HepG2 (cell line): ENCODE data around the gene DNAJA3. TPM values are rescaled to one million over a fixed set of nuclear protein-coding genes. Genes with fewer than 3 reads are reported as not detected.

Experiments
- ATAC-seq: fragments of 200-7000 bp; cut with Tn5 transposase; 3 replicates; pipeline ENCODE4 v1.9.1; 2020; ENCODE audit warnings: mild to moderate bottlenecking, moderate library complexity
- BruUV-seq: library from RNA; stranded (reverse); fragments of 400-500 nt; replicated peaks from 2 replicates; lab custom pipeline; 2021; lab: Mats Ljungman, UMichigan
- CTCF ChIA-PET: fragments of 300-600 bp; formaldehyde crosslinking; extraction: SDS; loops from one replicate; lab custom pipeline; 2021; ENCODE audit warnings: low total read pairs, inconsistent platforms, low intra/inter-chr PET ratio; lab: Yijun Ruan, JAX
- POLR2A ChIA-PET: fragments of 350-600 bp; sonication (Branson Sonifier 250); formaldehyde crosslinking; loops from one replicate; lab custom pipeline; 2020; ENCODE audit warnings: antibody characterized with exemption, inconsistent platforms; lab: Yijun Ruan, JAX
- DNase-seq: peaks from one replicate; pipeline ENCODE4 v3.0.0-alpha.2; 2015; ENCODE audit warnings: low spot score
- FAIRE-seq: peaks from 3 replicates; lab custom pipeline; 2011; peaks lifted over from hg19 to GRCh38; lab: Jason Lieb, UNC
- H2AFZ ChIP-seq: one replicate; pipeline ENCODE4 v1.6.1; 2011; ENCODE audit warnings: low read length, inconsistent platforms
- H3K27ac ChIP-seq: fragments of 300-600 bp; 3 replicates; pipeline ENCODE4 v1.8.0; 2011; ENCODE audit warnings: mixed run types, mild to moderate bottlenecking, mixed read lengths, low read length, inconsistent platforms; ENCODE audit not compliant: insufficient read depth; ENCODE audit errors: extremely low read length
- H3K27me3 ChIP-seq, 2 experiments: fragments of 200-600 bp in 1 of 2; 2 replicates in 1 of 2; 3 replicates in 1 of 2; pipeline versions ENCODE4 v1.6.0 to v1.8.0; 2011; ENCODE audit warnings: low read length in 2 of 2, mild to moderate bottlenecking in 2 of 2, moderate library complexity in 2 of 2, inconsistent platforms in 1 of 2; ENCODE audit not compliant: insufficient read depth in 2 of 2, control insufficient read depth in 1 of 2
- H3K36me3 ChIP-seq, 2 experiments: fragments of 200-600 bp in 1 of 2; replicated peaks in 1 of 2; 2 replicates in 1 of 2; 3 replicates in 1 of 2; pipeline versions ENCODE4 v1.5.1 to v1.8.0; 2011; ENCODE audit warnings: low read length in 2 of 2, inconsistent platforms in 1 of 2; ENCODE audit not compliant: insufficient read depth in 2 of 2, control insufficient read depth in 1 of 2
- H3K4me1 ChIP-seq: 2 replicates; pipeline ENCODE4 v1.5.1; 2012; ENCODE audit warnings: low read length, inconsistent platforms; ENCODE audit not compliant: insufficient read depth
- H3K4me2 ChIP-seq: 2 replicates; pipeline ENCODE4 v1.6.0; 2011; ENCODE audit warnings: low read depth, low read length, inconsistent platforms
- H3K4me3 ChIP-seq, 3 experiments: fragments of 200-600 bp in 1 of 3; sonication (generic), shearing (Covaris generic) in 1 of 3; replicated peaks in 1 of 3; 2 replicates each; pipeline ENCODE4 v1.5.1; 2011 to 2016; ENCODE audit warnings: low read length in 3 of 3, inconsistent platforms in 2 of 3, low read depth in 2 of 3, mild to moderate bottlenecking in 2 of 3, control low read depth in 1 of 3, mixed read lengths in 1 of 3; ENCODE audit not compliant: insufficient read depth in 1 of 3
- H3K79me2 ChIP-seq: one replicate; pipeline ENCODE4 v1.6.1; 2011; ENCODE audit warnings: low read length, inconsistent platforms; ENCODE audit not compliant: insufficient read depth
- H3K9ac ChIP-seq: 2 replicates; pipeline ENCODE4 v1.6.0; 2011; ENCODE audit warnings: mild to moderate bottlenecking, low read depth, low read length, inconsistent platforms; ENCODE audit not compliant: insufficient read depth
- H3K9me3 ChIP-seq: 2 replicates; pipeline ENCODE4 v1.5.1; 2012; ENCODE audit warnings: mild to moderate bottlenecking, low read length
- H4K20me1 ChIP-seq: 2 replicates; pipeline ENCODE4 v1.6.0; 2011; ENCODE audit warnings: inconsistent platforms, mild to moderate bottlenecking, low read length, moderate library complexity; ENCODE audit not compliant: insufficient read depth
- GPBP1L1 ChIP-seq: sonication (generic); formaldehyde crosslinking; IDR thresholded peaks from 2 replicates; pipeline ENCODE4 v1.5.0; 2020; ENCODE audit warnings: mild to moderate bottlenecking, missing genetic modification reagents
- HIVEP1 ChIP-seq: sonication (generic); formaldehyde crosslinking; IDR thresholded peaks from 2 replicates; pipeline ENCODE4 v1.4.0; 2020; ENCODE audit warnings: mild to moderate bottlenecking, missing genetic modification reagents
- MIER2 ChIP-seq: IDR thresholded peaks from 2 replicates; pipeline ENCODE4 v1.6.1; 2016; ENCODE audit warnings: missing biosample characterization, missing genetic modification reagents
- REST ChIP-seq, 2 experiments: IDR thresholded peaks; 2 replicates each; pipeline ENCODE4 v1.6.1; 2011 to 2012; ENCODE audit warnings: low read length in 2 of 2, borderline replicate concordance in 1 of 2, low read depth in 1 of 2, mild to moderate bottlenecking in 1 of 2, moderate library complexity in 1 of 2
- ZNF256 ChIP-seq: sonication (generic); formaldehyde crosslinking; conservative IDR thresholded peaks from 2 replicates; pipeline ENCODE4 v1.4.0; 2020; ENCODE audit warnings: missing genetic modification reagents
- ZNF317 ChIP-seq: sonication (generic); formaldehyde crosslinking; IDR thresholded peaks from 2 replicates; pipeline ENCODE4 v1.5.0; 2020; ENCODE audit warnings: mild to moderate bottlenecking, missing genetic modification reagents
- ZNF766 ChIP-seq: sonication (generic); formaldehyde crosslinking; IDR thresholded peaks from 2 replicates; pipeline ENCODE4 v1.5.0; 2020; ENCODE audit warnings: missing genetic modification reagents, borderline replicate concordance
- WGBS: methylation state at CpG from one replicate; pipeline ENCODE4 v1.1.6; 2017; ENCODE audit warnings: low lambda C conversion rate; 5-methylcytosine and 5-hydroxymethylcytosine counted together
- in situ Hi-C: cut with HindIII; loops from 2 replicates; pipeline ENCODE4 v1.10.0; 2017; ENCODE audit warnings: low pct_unique_long_range_greater_than_20kb; ENCODE audit not compliant: extremely low pct_ligation_motif_present
- intact Hi-C: fragments of 100-400 bp; cut with micrococcal nuclease; formaldehyde crosslinking; loops from one replicate; pipeline ENCODE4 v1.10.0; 2022; ENCODE audit not compliant: unreplicated experiment
- polyA plus RNA-seq, 8 experiments: library from polyadenylated mRNA; depleted of rRNA in 3 of 8; stranded (reverse) in 7 of 8; unstranded in 1 of 8; fragments of >200 nt; fragmentation: Illumina TruSeq in 4 of 8; extraction: Trizol in 4 of 8; gene quantifications; 2 replicates each; pipeline versions ENCODE4 v1.2.1 to v1.2.3, GENCODE V29; 2011 to 2016; ENCODE audit warnings: low read depth in 4 of 8, missing spikeins in 1 of 8, mixed read lengths in 1 of 8; ENCODE audit not compliant: insufficient read depth in 1 of 8
- total RNA-seq, 5 experiments: library from RNA; depleted of rRNA; stranded (reverse); fragments of >200 nt; fragmentation: Illumina TruSeq; extraction: Trizol; gene quantifications; 2 replicates each; pipeline ENCODE4 v1.2.3, GENCODE V29; 2016; ENCODE audit warnings: low read depth in 1 of 5
- TF ChIP-seq, protein P1 (sequence below): sonication (generic); formaldehyde crosslinking; IDR thresholded peaks from 2 replicates; pipeline ENCODE4 v1.8.0; 2022; ENCODE audit warnings: missing genetic modification reagents, mild to moderate bottlenecking, moderate library complexity, borderline replicate concordance
- TF ChIP-seq, protein P2 (sequence below): sonication (generic); formaldehyde crosslinking; IDR thresholded peaks from 2 replicates; pipeline ENCODE4 v1.8.0; 2022; ENCODE audit warnings: mild to moderate bottlenecking, missing genetic modification reagents, moderate library complexity

DNAJA3 gene
- total and polyA plus RNA-seq, 2 of the 13 experiments (the other 11 are each of a cell fraction or from before 2014, with no cell fraction given): 77.0 to 83.3 TPM

DNA sequence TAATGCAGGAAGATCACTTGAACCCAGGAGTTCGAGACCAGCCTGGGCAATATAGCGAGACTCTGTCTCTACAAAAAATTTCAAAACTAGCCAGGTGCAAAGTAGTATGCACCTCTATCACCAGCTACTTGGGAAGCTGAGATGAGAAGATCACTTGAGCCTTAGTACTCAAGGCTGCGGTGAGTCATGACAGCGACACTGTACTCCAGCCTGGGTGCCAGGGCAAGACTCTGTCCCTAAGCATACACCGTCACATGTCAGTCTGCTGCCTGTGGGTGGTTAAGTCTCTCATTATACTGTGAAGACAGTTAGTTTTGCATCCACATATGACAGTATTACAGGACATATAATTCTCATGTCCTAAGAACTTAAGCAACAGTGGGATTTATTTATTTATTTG is 27.0 kb downstream of the DNAJA3 start (continued):
- TF ChIP-seq GPBP1L1 (CRISPR knock-in tag) (no peak), ZNF256 (CRISPR knock-in tag) (no peak), ZNF766 (CRISPR knock-in tag) (no peak), HIVEP1 (CRISPR knock-in tag) (no peak)
- TF ChIP-seq, protein P1, sequence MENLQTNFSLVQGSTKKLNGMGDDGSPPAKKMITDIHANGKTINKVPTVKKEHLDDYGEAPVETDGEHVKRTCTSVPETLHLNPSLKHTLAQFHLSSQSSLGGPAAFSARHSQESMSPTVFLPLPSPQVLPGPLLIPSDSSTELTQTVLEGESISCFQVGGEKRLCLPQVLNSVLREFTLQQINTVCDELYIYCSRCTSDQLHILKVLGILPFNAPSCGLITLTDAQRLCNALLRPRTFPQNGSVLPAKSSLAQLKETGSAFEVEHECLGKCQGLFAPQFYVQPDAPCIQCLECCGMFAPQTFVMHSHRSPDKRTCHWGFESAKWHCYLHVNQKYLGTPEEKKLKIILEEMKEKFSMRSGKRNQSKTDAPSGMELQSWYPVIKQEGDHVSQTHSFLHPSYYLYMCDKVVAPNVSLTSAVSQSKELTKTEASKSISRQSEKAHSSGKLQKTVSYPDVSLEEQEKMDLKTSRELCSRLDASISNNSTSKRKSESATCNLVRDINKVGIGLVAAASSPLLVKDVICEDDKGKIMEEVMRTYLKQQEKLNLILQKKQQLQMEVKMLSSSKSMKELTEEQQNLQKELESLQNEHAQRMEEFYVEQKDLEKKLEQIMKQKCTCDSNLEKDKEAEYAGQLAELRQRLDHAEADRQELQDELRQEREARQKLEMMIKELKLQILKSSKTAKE (CRISPR knock-in tag): no peak

DNA sequence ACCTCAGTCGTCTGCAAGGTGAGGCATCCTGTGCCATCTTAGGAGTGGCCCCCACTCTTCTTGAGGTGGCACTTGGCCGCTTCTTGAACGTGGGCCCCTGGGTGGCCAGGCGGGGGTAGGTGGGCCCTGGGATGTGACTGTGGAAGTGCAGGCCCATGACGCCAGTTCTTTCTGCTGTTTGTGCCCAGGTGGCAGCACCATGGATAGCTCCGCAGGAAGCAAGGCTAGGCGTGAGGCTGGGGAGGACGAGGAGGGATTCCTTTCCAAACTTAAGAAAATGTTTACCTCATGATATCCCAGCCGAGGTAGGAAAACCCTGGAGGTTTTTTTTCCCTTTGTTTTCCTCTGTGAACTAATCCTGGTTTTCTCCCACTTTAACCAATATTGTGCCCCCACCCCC is 29.0 kb downstream of the DNAJA3 start:
- H3K27me3 ChIP-seq: no peaks in the 10 kb centered on the region
- no peak for TF ChIP-seq ZNF317 (CRISPR knock-in tag)
- peak; percentile 56 to 90 for TF ChIP-seq REST (IDR thresholded peaks at IDR 0.05; ENCODE audit: borderline replicate concordance in 1 of 2, low read depth in 1 of 2, low read length in 2 of 2)
- 0 out of 2 replicates have a peak, but pooled peaks have one; percentile 48 for TF ChIP-seq MIER2 (CRISPR knock-in tag)
- TF ChIP-seq, protein P2, sequence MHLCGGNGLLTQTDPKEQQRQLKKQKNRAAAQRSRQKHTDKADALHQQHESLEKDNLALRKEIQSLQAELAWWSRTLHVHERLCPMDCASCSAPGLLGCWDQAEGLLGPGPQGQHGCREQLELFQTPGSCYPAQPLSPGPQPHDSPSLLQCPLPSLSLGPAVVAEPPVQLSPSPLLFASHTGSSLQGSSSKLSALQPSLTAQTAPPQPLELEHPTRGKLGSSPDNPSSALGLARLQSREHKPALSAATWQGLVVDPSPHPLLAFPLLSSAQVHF: no peak
- TF ChIP-seq, all 625 proteins: peak for 2
- no peak overlapping the region for H3K4me2 ChIP-seq

More for the DNA sequence above, 29.0 kb downstream of the DNAJA3 start:
- Histone ChIP-seq H3K36me3 (peaks cover 34 to 65% of the 10 kb centered on the region in 2 experiments; a peak in 4 of 5 replicates), H3K9ac (no peak overlapping the region), H3K4me1 (peaks cover 19% of the 10 kb centered on the region), H3K4me3 (no peak overlapping the region), H3K79me2 (no peaks in the 10 kb centered on the region), H4K20me1 (no peaks in the 10 kb centered on the region), H3K27ac (no peak overlapping the region), H3K9me3 (no peaks in the 10 kb centered on the region), H2AFZ (no peak overlapping the region)
- 100% methylated on average over 5 of the region's 9 CpGs for WGBS
- intact Hi-C loops (no loop called here), in situ Hi-C loops (no loop called here)
- ATAC-seq (no peak), FAIRE-seq (no peak), DNase-seq (no peak)
- POLR2A ChIA-PET: interaction anchor here (1.4 kb wide), 1 partner anchor 28 kb away, joined by 4 read pairs; no protein-coding TSS in a partner anchor
- no TSS peak for BruUV-seq
- CTCF ChIA-PET: no interaction called here
